ENCODE results near the gene LCLAT1.
"Not testable (repeated sequence)": the region's sequence is repeated elsewhere in the genome, so short reads cannot be mapped to it uniquely, and the experiment has no call there.

The LCLAT1 gene

GRCh38 chr2:30512243-30512886, 65.3 kb downstream of the LCLAT1 start:
- H3K79me2 ChIP-seq (ENCODE audit: control insufficient read depth, low read length) = peaks cover 51% of the 10 kb centered on the region
- TF ChIP-seq CTCF (IDR thresholded peaks at IDR 0.05; ENCODE audit: low read depth, low read length, poor library complexity, severe bottlenecking) (no peak), EZH2phosphoT487 (IDR thresholded peaks at IDR 0.05; ENCODE audit: borderline replicate concordance, low read length) (no peak)
- H3K27ac ChIP-seq (ENCODE audit: low read depth, low read length) = no peak overlapping the region
- no peaks in the 10 kb centered on the region for H3K27me3 ChIP-seq (ENCODE audit: control insufficient read depth, low read length)
- H3K4me3 ChIP-seq (ENCODE audit: low read length) = no peak overlapping the region
- no peaks in the 10 kb centered on the region for H3K36me3 ChIP-seq (ENCODE audit: control insufficient read depth, low read length)
- H4K20me1 ChIP-seq (ENCODE audit: control insufficient read depth, insufficient read depth, low read depth, low read length) = no peaks in the 10 kb centered on the region
- no peaks in the 10 kb centered on the region for H3F3A ChIP-seq (ENCODE audit: control insufficient read depth, insufficient read depth)
- H3K4me2 ChIP-seq (ENCODE audit: low read length) = no peak overlapping the region
- H3K9me2 ChIP-seq (replicated peaks; ENCODE audit: control insufficient read depth, low read length) = no peaks in the 10 kb centered on the region
- H3K4me1 ChIP-seq (ENCODE audit: control insufficient read depth, low read length) = no peaks in the 10 kb centered on the region
- H3K9me3 ChIP-seq (ENCODE audit: control insufficient read depth, insufficient read depth, low read length) = peaks cover 5% of the 10 kb centered on the region; the same call in 1 of the 2 replicates

DNA sequence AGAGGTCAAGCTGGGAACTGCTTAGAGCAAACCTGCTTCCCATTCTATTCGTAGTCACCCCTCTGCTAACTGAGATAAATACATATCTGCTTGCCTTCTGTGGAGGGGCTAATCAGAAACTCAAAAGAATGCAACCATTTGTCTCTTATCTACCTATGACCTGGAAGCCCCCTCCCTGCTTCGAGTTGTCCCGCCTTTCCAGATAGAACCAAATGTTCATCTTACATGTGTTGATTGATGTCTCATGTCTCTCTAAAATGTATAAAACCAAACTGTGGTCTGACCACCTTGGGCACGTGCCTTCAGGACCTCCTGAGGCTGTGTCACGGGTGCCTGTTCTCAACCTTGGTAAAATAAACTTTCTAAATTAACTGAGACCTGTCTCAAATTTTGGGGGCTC, 66.6 kb downstream of the LCLAT1 start:
- H3K27ac ChIP-seq (ENCODE audit: low read depth, low read length); H3K9me2 ChIP-seq (replicated peaks; ENCODE audit: control insufficient read depth, low read length); H3K4me1 ChIP-seq (ENCODE audit: control insufficient read depth, low read length); H3K9me3 ChIP-seq (ENCODE audit: control insufficient read depth, insufficient read depth, low read length); H3K36me3 ChIP-seq (ENCODE audit: control insufficient read depth, low read length); H3F3A ChIP-seq (ENCODE audit: control insufficient read depth, insufficient read depth); H3K27me3 ChIP-seq (ENCODE audit: control insufficient read depth, low read length); H4K20me1 ChIP-seq (ENCODE audit: control insufficient read depth, insufficient read depth, low read depth, low read length); H3K4me2 ChIP-seq (ENCODE audit: low read length); H3K4me3 ChIP-seq (ENCODE audit: low read length): not testable (repeated sequence)
- peaks cover 39% of the 10 kb centered on the region for H3K79me2 ChIP-seq (ENCODE audit: control insufficient read depth, low read length)

DNA sequence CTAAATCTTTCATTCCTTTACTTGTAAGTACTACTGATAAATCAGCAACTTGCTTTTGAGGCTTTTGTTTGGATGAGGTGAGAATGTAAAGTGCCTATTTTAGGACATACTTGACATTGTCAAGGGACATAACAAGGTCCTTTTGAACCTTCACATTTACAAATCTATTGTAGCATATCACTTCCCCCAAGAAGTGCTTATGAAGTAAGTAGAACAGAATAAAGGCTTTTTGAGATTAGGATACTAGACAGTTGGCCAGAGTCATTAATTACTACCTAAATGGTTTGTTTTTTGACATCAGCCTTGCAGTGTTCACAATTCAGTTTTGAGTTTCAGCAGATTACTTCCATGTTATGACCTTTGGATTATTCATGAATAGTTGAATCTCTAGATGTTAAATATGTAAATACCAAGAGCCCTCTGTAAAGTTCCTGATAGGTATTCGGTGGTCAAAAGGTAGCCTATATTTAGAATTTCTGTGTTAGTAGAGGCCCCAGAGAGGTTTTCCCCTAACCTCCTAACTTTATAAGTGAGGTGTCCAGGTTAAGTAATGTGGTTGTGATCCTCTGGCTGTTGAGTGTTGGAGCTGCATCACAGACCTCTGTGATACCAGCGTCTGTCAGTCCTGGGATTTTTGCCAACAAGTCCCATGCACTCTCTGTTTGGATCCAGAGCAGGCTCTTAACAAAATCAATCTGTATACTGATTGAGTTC, 67.2 kb downstream of the LCLAT1 start:
- no peak overlapping the region for H3K4me3 ChIP-seq (ENCODE audit: low read length)
- H3K9me2 ChIP-seq (replicated peaks; ENCODE audit: control insufficient read depth, low read length) = no peaks in the 10 kb centered on the region
- no peak overlapping the region for H3K4me2 ChIP-seq (ENCODE audit: low read length)
- no peaks in the 10 kb centered on the region for H3F3A ChIP-seq (ENCODE audit: control insufficient read depth, insufficient read depth)
- H3K4me1 ChIP-seq (ENCODE audit: control insufficient read depth, low read length) = no peaks in the 10 kb centered on the region
- H3K79me2 ChIP-seq (ENCODE audit: control insufficient read depth, low read length) = peaks cover 35% of the 10 kb centered on the region
- H4K20me1 ChIP-seq (ENCODE audit: control insufficient read depth, insufficient read depth, low read depth, low read length) = no peaks in the 10 kb centered on the region
- no peak overlapping the region for H3K27ac ChIP-seq (ENCODE audit: low read depth, low read length)
- no peaks in the 10 kb centered on the region for H3K27me3 ChIP-seq (ENCODE audit: control insufficient read depth, low read length)
- TF ChIP-seq CTCF (IDR thresholded peaks at IDR 0.05; ENCODE audit: low read depth, low read length, poor library complexity, severe bottlenecking) (no peak), EZH2phosphoT487 (IDR thresholded peaks at IDR 0.05; ENCODE audit: borderline replicate concordance, low read length) (no peak)
- peaks cover 4% of the 10 kb centered on the region for H3K36me3 ChIP-seq (ENCODE audit: control insufficient read depth, low read length)
- peaks cover 7% of the 10 kb centered on the region; the same call in 1 of the 2 replicates for H3K9me3 ChIP-seq (ENCODE audit: control insufficient read depth, insufficient read depth, low read length)

DNA sequence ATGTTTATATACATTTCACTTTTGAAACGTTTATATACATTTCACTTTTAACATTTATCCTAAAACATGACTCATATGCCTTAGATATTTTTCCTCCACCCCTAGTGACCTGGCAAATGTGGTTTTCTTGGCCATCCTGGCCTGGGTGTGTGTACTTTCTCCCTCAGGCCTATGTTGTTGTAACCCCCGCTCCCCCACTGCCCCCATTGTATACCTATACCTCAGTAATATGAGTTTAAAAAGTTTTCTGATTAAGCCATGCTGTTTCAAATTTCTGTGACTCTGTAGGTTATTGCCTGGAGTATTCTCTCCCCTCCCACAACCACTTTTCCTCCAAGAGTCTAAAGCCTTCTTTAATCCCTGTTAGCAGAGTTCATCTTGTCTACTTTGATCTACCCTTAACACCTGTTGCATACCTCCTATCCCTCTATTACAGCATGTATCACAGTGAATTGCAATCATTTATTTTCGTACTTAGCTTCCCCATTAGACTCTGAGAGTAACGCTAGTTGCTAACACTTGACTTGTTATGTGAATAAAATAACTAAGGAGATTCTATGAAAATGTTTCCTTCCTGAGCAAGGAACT, 67.9 kb downstream of the LCLAT1 start:
- Histone ChIP-seq H3K36me3 (ENCODE audit: control insufficient read depth, low read length) (peaks cover 10% of the 10 kb centered on the region), H3F3A (ENCODE audit: control insufficient read depth, insufficient read depth) (no peaks in the 10 kb centered on the region), H3K27me3 (ENCODE audit: control insufficient read depth, low read length) (no peaks in the 10 kb centered on the region), H3K79me2 (ENCODE audit: control insufficient read depth, low read length) (peaks cover 29% of the 10 kb centered on the region), H3K9me3 (ENCODE audit: control insufficient read depth, insufficient read depth, low read length) (peaks cover 11% of the 10 kb centered on the region; the same call in 1 of the 2 replicates), H3K27ac (ENCODE audit: low read depth, low read length) (no peak overlapping the region), H3K4me2 (ENCODE audit: low read length) (no peak overlapping the region), H3K9me2 (replicated peaks; ENCODE audit: control insufficient read depth, low read length) (no peaks in the 10 kb centered on the region), H3K4me1 (ENCODE audit: control insufficient read depth, low read length) (no peaks in the 10 kb centered on the region), H3K4me3 (ENCODE audit: low read length) (no peak overlapping the region), H4K20me1 (ENCODE audit: control insufficient read depth, insufficient read depth, low read depth, low read length) (no peaks in the 10 kb centered on the region)
- TF ChIP-seq CTCF (IDR thresholded peaks at IDR 0.05; ENCODE audit: low read depth, low read length, poor library complexity, severe bottlenecking) (no peak), EZH2phosphoT487 (IDR thresholded peaks at IDR 0.05; ENCODE audit: borderline replicate concordance, low read length) (no peak)

Measured in DOHH2 (cell line).